WTC11 (cell line): ENCODE measurements around the gene APOA1. TPM values are rescaled to one million over a fixed set of nuclear protein-coding genes. Genes with fewer than 3 reads are reported as not detected.

Source experiments
- ATAC-seq: fragments of 200-7000 bp; cut with Tn5 transposase; 2 replicates; pipeline ENCODE4 v1.10.0; 2021; ENCODE audit warnings: mild to moderate bottlenecking, moderate library complexity
- CTCF ChIA-PET: fragments of 300-600 bp; sonication (Branson Sonifier 250); formaldehyde crosslinking; loops from one replicate; lab custom pipeline; 2021; ENCODE audit warnings: antibody characterized with exemption; lab: Charles Lee
- POLR2A ChIA-PET: fragments of 350-600 bp; sonication (Branson Sonifier 250); formaldehyde crosslinking; loops from one replicate; lab custom pipeline; 2021; ENCODE audit warnings: antibody characterized with exemption; lab: Charles Lee
- DNase-seq: peaks from one replicate; pipeline ENCODE4 v3.0.0; 2021; ENCODE audit warnings: low spot score
- H3K27ac Mint-ChIP-seq: 2 replicates; pipeline ENCODE4 v1.8.0; 2021; ENCODE audit warnings: mixed read lengths
- H3K27me3 Mint-ChIP-seq: 2 replicates; pipeline ENCODE4 v1.8.0; 2021; ENCODE audit warnings: low read depth, mild to moderate bottlenecking, moderate library complexity, mixed read lengths
- H3K36me3 Mint-ChIP-seq: 2 replicates; pipeline ENCODE4 v1.8.0; 2021; ENCODE audit warnings: mixed read lengths
- H3K4me1 Mint-ChIP-seq: 2 replicates; pipeline ENCODE4 v1.8.0; 2022; ENCODE audit warnings: mixed read lengths
- H3K4me3 Mint-ChIP-seq: 2 replicates; pipeline ENCODE4 v1.8.0; 2021; ENCODE audit warnings: mild to moderate bottlenecking, moderate library complexity, mixed read lengths
- H3K9me3 Mint-ChIP-seq: 2 replicates; pipeline ENCODE4 v1.8.0; 2021; ENCODE audit warnings: mixed read lengths
- ATF1 ChIP-seq: sonication (generic); formaldehyde crosslinking; IDR thresholded peaks from 2 replicates; pipeline ENCODE4 v1.8.1; 2023; ENCODE audit warnings: mild to moderate bottlenecking, moderate library complexity, missing genetic modification reagents
- EMX1 ChIP-seq: fragments of 250-450 bp; sonication (Bioruptor Pico); IDR thresholded peaks from 2 replicates; pipeline ENCODE4 v1.8.0; 2021; ENCODE audit warnings: mild to moderate bottlenecking
- FOXP1 ChIP-seq: sonication (generic); formaldehyde crosslinking; IDR thresholded peaks from 2 replicates; pipeline ENCODE4 v1.8.0; 2022; ENCODE audit warnings: missing genetic modification reagents, mild to moderate bottlenecking, moderate library complexity, borderline replicate concordance
- GRHL2 ChIP-seq: fragments of 250-450 bp; sonication (Bioruptor Pico); IDR thresholded peaks from 2 replicates; pipeline ENCODE4 v1.8.0; 2022; ENCODE audit warnings: mild to moderate bottlenecking, moderate library complexity; ENCODE audit not compliant: insufficient replicate concordance, severe bottlenecking
- IRF2 ChIP-seq: sonication (generic); formaldehyde crosslinking; IDR thresholded peaks from 2 replicates; pipeline ENCODE4 v1.8.0; 2022; ENCODE audit warnings: low read depth, missing genetic modification reagents, borderline replicate concordance
- JUN ChIP-seq: sonication (generic); formaldehyde crosslinking; IDR thresholded peaks from 2 replicates; pipeline ENCODE4 v1.8.0; 2023; ENCODE audit warnings: mild to moderate bottlenecking, missing genetic modification reagents
- MYBL2 ChIP-seq: sonication (generic); formaldehyde crosslinking; IDR thresholded peaks from 2 replicates; pipeline ENCODE4 v1.8.1; 2023; ENCODE audit warnings: mild to moderate bottlenecking, moderate library complexity, missing genetic modification reagents
- RELA ChIP-seq: sonication (generic); formaldehyde crosslinking; IDR thresholded peaks from 2 replicates; pipeline ENCODE4 v1.8.1; 2022; ENCODE audit warnings: missing genetic modification reagents, mild to moderate bottlenecking, borderline replicate concordance
- TEAD1 ChIP-seq: sonication (generic); formaldehyde crosslinking; IDR thresholded peaks from 2 replicates; pipeline ENCODE4 v1.8.0; 2022; ENCODE audit warnings: mild to moderate bottlenecking, missing genetic modification reagents
- ZNF121 ChIP-seq: sonication (generic); formaldehyde crosslinking; IDR thresholded peaks from 2 replicates; pipeline ENCODE4 v1.8.0; 2023; ENCODE audit warnings: missing genetic modification reagents
- ZNF138 ChIP-seq: sonication (generic); formaldehyde crosslinking; conservative IDR thresholded peaks from 2 replicates; pipeline ENCODE4 v1.8.1; 2022; ENCODE audit warnings: mild to moderate bottlenecking, moderate library complexity, missing genetic modification reagents
- ZNF232 ChIP-seq: sonication (generic); formaldehyde crosslinking; IDR thresholded peaks from 2 replicates; pipeline ENCODE4 v1.8.0; 2022; ENCODE audit warnings: mild to moderate bottlenecking, missing genetic modification reagents
- ZNF317 ChIP-seq: sonication (generic); formaldehyde crosslinking; IDR thresholded peaks from 2 replicates; pipeline ENCODE4 v1.8.1; 2023; ENCODE audit warnings: low read depth, mild to moderate bottlenecking, moderate library complexity, missing genetic modification reagents, borderline replicate concordance
- total RNA-seq: library from RNA; stranded (reverse); gene quantifications from 3 replicates; pipeline ENCODE4 v1.2.3, GENCODE V29; 2021
- TF ChIP-seq, protein P1 (sequence below): sonication (generic); formaldehyde crosslinking; IDR thresholded peaks from 2 replicates; pipeline ENCODE4 v1.8.1; 2023; ENCODE audit warnings: mild to moderate bottlenecking, missing genetic modification reagents, borderline replicate concordance
- TF ChIP-seq, protein P2 (sequence below): sonication (generic); formaldehyde crosslinking; conservative IDR thresholded peaks from 2 replicates; pipeline ENCODE4 v1.8.1; 2023; ENCODE audit warnings: mild to moderate bottlenecking, low read depth, missing genetic modification reagents, moderate library complexity
- TF ChIP-seq, protein P3 (sequence below): fragments of 250-450 bp; sonication (Bioruptor Pico); IDR thresholded peaks from 2 replicates; pipeline ENCODE4 v1.9.0; 2021; ENCODE audit warnings: moderate library complexity, mild to moderate bottlenecking, inconsistent platforms, borderline replicate concordance
- TF ChIP-seq, protein P4 (sequence below): sonication (generic); formaldehyde crosslinking; IDR thresholded peaks from 2 replicates; pipeline ENCODE4 v1.8.0; 2022; ENCODE audit warnings: mild to moderate bottlenecking, missing genetic modification reagents
- TF ChIP-seq, protein P5 (sequence below): fragments of 250-450 bp; sonication (Bioruptor Pico); conservative IDR thresholded peaks from 2 replicates; pipeline ENCODE4 v1.9.0; 2021; ENCODE audit warnings: mild to moderate bottlenecking

Gene APOA1
- total RNA-seq, 1 experiment from 2014 or later = 2.1 TPM

DNA sequence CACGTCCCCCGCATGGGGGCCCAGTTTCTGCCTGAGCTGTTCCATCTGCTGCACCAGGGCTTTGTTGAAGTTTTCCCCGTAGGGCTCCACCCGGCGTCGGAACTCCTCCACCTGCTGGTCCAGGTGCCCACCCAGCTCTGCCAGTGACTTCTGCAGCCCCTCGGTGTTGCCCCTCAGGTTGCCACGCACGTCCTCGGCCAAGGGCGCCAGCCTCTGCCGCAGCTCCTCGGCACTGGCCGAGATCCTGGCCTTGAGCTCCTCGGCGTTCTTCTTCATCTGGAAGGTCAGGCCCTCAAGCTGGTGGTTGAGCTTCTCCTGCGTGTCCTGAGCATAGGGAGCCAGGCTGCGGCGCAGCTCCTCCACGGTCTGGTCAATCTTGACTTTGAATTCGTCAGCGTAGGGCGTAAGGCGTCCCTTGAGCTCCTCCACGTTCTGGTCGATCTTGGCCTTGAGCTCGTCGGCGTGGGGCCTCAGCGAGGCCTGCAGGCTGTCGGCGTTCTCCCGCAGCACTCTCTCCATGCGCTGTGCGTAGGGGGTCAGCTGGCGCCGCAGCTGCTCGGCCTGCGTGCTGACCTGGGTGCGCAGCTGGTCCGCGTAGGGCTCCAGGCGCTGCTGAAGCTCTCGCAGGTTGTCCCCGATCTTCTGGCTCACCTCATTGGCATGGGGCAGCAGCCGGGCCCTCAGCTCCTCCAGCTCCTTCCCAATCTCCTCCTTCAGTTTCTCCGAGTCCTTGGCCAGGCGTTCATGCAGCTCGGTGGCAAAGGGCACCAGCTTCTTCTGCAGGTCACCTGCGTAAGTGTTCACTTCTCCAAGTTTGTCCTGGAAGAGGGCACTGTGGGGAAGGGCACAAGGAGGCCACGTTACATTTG, 16.1 kb downstream of the APOA1 start (continued):
- TF ChIP-seq, protein P1, sequence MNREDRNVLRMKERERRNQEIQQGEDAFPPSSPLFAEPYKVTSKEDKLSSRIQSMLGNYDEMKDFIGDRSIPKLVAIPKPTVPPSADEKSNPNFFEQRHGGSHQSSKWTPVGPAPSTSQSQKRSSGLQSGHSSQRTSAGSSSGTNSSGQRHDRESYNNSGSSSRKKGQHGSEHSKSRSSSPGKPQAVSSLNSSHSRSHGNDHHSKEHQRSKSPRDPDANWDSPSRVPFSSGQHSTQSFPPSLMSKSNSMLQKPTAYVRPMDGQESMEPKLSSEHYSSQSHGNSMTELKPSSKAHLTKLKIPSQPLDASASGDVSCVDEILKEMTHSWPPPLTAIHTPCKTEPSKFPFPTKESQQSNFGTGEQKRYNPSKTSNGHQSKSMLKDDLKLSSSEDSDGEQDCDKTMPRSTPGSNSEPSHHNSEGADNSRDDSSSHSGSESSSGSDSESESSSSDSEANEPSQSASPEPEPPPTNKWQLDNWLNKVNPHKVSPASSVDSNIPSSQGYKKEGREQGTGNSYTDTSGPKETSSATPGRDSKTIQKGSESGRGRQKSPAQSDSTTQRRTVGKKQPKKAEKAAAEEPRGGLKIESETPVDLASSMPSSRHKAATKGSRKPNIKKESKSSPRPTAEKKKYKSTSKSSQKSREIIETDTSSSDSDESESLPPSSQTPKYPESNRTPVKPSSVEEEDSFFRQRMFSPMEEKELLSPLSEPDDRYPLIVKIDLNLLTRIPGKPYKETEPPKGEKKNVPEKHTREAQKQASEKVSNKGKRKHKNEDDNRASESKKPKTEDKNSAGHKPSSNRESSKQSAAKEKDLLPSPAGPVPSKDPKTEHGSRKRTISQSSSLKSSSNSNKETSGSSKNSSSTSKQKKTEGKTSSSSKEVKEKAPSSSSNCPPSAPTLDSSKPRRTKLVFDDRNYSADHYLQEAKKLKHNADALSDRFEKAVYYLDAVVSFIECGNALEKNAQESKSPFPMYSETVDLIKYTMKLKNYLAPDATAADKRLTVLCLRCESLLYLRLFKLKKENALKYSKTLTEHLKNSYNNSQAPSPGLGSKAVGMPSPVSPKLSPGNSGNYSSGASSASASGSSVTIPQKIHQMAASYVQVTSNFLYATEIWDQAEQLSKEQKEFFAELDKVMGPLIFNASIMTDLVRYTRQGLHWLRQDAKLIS = no peak
- TF ChIP-seq JUN (CRISPR knock-in tag) (no peak), ZNF317 (CRISPR knock-in tag) (no peak), ZNF232 (CRISPR knock-in tag) (no peak), GRHL2 (no peak), TEAD1 (CRISPR knock-in tag) (no peak), EMX1 (no peak), MYBL2 (no peak)
- TF ChIP-seq, protein P2, sequence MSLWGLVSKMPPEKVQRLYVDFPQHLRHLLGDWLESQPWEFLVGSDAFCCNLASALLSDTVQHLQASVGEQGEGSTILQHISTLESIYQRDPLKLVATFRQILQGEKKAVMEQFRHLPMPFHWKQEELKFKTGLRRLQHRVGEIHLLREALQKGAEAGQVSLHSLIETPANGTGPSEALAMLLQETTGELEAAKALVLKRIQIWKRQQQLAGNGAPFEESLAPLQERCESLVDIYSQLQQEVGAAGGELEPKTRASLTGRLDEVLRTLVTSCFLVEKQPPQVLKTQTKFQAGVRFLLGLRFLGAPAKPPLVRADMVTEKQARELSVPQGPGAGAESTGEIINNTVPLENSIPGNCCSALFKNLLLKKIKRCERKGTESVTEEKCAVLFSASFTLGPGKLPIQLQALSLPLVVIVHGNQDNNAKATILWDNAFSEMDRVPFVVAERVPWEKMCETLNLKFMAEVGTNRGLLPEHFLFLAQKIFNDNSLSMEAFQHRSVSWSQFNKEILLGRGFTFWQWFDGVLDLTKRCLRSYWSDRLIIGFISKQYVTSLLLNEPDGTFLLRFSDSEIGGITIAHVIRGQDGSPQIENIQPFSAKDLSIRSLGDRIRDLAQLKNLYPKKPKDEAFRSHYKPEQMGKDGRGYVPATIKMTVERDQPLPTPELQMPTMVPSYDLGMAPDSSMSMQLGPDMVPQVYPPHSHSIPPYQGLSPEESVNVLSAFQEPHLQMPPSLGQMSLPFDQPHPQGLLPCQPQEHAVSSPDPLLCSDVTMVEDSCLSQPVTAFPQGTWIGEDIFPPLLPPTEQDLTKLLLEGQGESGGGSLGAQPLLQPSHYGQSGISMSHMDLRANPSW = no peak
- TF ChIP-seq, all 79 proteins: peak for 0

DNA sequence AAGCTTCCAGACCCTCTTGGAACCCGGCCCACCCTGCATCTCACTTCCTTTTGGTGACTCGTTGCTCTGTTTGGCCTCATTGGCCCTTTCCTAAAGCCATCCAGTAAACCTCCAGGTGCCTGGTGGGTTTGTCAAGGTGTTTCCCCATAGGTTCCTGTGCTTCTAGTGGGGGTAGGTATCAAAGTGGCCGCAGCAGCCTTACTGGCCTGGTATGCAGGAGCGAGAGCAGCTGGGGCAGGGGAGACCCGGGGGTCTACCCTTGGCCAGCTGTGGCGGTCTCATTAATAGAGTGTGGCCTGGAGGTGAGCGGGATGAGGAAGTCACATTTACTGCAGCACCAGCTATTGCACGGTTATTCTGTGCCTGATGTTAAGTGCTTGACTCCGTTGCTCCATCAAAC, 18.4 kb downstream of the APOA1 start:
- ChIA-PET CTCF (interaction anchor here (1.1 to 3.8 kb wide), 3 partner anchors 17 to 87 kb away, joined by 3 to 21 read pairs (median 3); partner anchors contain the start of gene APOA5), POLR2A (no interaction called here)
- TF ChIP-seq RELA (CRISPR knock-in tag) (no peak), ZNF138 (CRISPR knock-in tag) (no peak), ATF1 (CRISPR knock-in tag) (no peak), IRF2 (no peak)
- TF ChIP-seq, protein P3, sequence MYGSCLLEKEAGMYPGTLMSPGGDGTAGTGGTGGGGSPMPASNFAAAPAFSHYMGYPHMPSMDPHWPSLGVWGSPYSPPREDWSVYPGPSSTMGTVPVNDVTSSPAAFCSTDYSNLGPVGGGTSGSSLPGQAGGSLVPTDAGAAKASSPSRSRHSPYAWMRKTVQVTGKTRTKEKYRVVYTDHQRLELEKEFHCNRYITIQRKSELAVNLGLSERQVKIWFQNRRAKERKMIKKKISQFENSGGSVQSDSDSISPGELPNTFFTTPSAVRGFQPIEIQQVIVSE (CRISPR knock-in tag) = no peak
- TF ChIP-seq, protein P4, sequence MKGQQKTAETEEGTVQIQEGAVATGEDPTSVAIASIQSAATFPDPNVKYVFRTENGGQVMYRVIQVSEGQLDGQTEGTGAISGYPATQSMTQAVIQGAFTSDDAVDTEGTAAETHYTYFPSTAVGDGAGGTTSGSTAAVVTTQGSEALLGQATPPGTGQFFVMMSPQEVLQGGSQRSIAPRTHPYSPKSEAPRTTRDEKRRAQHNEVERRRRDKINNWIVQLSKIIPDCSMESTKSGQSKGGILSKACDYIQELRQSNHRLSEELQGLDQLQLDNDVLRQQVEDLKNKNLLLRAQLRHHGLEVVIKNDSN (CRISPR knock-in tag) = no peak
- no peak for ATAC-seq
- H3K36me3 Mint-ChIP-seq = no peaks in the 10 kb centered on the region
- no peaks in the 10 kb centered on the region for H3K4me1 Mint-ChIP-seq
- H3K9me3 Mint-ChIP-seq = no peaks in the 10 kb centered on the region
- H3K27ac Mint-ChIP-seq = no peak overlapping the region
- DNase-seq = no peak
- no peak overlapping the region for H3K4me3 Mint-ChIP-seq
- H3K27me3 Mint-ChIP-seq = no peaks in the 10 kb centered on the region

DNA sequence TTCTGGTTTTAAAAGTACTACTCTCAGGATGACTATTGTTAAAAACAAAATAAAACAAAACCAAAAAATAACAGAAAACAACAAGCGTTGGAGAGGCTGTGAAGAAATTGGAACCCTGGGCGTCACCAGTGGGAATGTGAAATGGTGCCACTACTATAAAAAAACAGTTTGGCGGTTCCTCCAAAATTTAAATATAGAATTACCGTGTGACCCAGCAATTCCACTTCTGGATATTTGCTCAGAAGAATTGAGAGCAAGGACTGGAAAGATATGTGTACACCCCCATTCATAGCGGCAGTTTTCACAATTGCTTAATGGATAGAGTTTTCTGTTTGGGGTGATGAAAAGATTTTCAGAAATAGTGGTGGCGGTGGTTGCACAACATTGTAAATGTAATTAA, 22.9 kb downstream of the APOA1 start:
- Mint-ChIP-seq H3K9me3 (no peaks in the 10 kb centered on the region), H3K27me3 (no peaks in the 10 kb centered on the region), H3K4me3 (no peak overlapping the region), H3K27ac (no peak overlapping the region), H3K4me1 (no peaks in the 10 kb centered on the region), H3K36me3 (no peaks in the 10 kb centered on the region)
- CTCF ChIA-PET = no interaction called here
- DNase-seq (no peak), ATAC-seq (no peak)
- POLR2A ChIA-PET = interaction anchor here (0.7 kb wide), 1 partner anchor 59 kb away, joined by 3 read pairs; no protein-coding TSS in a partner anchor
- no peak for TF ChIP-seq ZNF121
- TF ChIP-seq, protein P5, sequence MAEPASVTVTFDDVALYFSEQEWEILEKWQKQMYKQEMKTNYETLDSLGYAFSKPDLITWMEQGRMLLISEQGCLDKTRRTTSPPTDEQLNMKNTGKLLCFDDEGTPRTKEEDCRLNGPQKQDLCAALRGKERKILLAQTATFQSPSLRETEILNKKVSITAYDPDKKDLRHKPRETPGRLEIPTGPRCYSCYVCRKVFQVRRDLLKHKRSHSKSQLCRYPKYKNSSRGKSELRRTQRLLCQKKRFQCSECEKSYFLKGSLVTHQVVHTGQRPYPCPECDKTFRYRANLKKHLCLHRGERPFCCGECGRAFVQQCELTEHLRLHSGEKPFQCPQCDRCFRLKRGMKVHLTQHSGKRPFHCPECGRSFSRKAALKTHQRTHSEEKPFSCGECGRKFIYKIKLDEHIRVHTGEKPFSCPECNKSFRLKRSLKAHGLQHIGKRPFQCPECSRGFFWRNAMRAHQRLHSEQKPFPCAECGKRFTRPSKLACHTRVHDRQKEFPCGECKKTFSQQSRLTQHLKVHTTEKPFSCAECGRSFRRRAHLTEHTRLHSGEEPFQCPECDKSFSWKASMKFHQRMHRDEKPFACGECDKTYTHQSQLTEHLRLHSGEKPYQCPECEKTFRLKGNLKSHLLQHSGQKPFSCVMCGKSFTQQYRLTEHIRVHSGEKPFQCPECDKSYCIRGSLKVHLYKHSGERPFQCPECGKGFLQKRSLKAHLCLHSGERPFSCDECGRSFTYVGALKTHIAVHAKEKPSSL (CRISPR knock-in tag) = no peak
- TF ChIP-seq, protein P2 = no peak
- TF ChIP-seq, protein P3 (CRISPR knock-in tag) = no peak
- no peak for TF ChIP-seq FOXP1 (CRISPR knock-in tag)
- no peak for TF ChIP-seq EMX1
